NCI-H2227 treated with DMSO at 0.1 percent for 48 hours (cell line): ENCODE data around the gene KRTAP12-2.
"Not testable (repeated sequence)": the region's sequence is repeated elsewhere in the genome, so short reads cannot be mapped to it uniquely, and the experiment has no call there.

ENCODE experiments used
- DNase-seq: peaks from one replicate; lab custom pipeline; 2025; lab: John Stamatoyannopoulos, UW

KRTAP12-2 gene

GRCh38 chr21:44684077-44684476 is 17.4 kb upstream of the KRTAP12-2 start:
- no peak for DNase-seq

- DNase-seq = no peak
Measured at GRCh38 chr21:44682580-44683151, 15.9 kb upstream of the KRTAP12-2 start.

DNA sequence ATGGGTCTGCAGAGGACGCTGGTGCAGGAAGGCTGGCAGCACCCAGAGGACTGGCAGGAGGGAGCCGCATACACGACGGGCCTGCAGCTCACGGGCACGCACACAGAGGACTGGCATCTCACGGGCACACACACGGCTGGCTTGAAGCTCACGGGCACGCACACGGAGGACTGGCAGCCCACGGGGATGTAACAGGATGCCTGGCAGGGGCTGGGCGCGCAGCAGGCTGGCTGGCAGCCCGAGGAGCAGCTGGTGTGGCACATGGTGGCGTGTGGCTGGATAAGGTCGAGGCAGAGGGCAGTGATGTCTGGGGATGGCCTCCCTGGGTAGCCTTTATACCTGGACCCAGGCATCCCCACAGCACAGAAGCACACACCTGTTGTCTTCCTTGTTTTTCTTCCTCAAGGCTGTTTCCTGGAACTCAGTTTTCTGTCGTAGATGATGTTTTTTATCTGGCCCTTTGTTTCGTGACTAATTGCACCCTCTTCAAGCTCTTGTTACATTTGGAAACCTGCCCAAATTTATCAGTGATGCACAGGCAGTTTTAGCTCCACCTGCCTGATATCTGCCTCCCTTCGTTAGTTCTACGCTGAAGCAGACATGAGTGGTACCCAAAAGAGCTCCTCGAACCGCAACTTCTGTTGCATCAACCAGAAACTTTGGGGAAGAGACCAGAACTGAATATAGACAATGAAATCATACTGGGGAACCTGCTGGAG is 15.3 kb upstream of the KRTAP12-2 start, which contains the start of gene KRTAP12-1:
KRTAP12-1 (minus strand) TSS at position 303 of the 719 bp plus-strand sequence; CDS start at position 263, 40 bp downstream.
- no peak for DNase-seq

GRCh38 chr21:44681152-44681551 is 14.4 kb upstream of the KRTAP12-2 start:
- no peak for DNase-seq

- no peak for DNase-seq
Measured at GRCh38 chr21:44677881-44678280, 11.2 kb upstream of the KRTAP12-2 start.

DNA sequence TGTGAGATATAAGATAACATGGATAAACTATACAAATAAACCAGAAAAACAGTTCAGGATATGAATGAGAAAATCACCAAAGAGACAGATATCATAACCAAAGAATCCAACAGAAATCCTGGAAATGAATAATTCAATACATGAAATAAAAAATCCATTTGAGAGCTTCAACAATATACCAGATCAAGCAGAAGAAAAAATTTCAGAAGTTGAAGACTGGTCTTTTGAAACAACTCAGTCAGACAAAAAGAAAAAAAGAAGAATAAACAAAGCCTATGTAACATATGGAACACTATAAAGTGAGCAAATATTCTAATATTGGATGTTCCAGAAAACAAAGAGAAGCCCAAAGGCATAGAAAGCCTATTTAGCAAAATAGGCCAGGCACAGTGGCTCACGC is 5.2 kb upstream of the KRTAP12-2 start:
- DNase-seq = no peak

DNA sequence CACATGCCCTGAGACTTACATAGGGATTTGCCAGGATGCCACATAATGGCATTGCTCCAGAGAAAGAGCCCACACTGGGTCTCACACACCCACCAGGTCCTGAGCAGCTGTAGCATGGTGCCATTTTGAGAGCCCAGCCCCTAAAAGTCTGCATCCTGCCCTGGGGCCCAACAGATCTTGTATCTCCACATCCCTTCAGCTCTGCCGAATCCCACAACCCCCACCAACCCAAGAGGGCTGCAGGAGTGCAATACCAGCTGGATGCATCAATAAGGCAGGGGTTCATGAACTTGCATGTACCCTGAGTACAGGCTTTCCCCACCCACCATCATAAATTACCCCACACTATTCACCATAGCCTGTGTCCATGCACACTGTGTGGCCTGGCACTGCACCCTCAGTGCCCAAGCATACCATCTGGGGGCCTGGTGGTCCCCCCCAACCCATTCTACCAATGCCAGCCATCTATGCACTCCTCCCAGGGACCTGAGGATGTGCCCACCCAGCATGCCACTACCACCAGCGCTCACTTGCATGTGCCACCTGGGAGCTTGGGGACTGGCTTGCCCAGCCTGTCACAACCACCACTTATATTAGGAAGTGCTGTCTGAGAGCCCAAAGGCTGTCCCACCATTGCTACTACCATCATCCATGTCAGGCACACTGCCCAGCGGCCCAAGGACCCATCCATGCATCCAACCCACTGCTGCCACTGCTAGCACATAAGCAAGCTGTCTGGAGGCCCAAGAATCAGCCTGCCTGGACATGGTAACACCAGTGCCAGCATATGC is 4.1 kb upstream of the KRTAP12-2 start:
- no peak for DNase-seq

DNA sequence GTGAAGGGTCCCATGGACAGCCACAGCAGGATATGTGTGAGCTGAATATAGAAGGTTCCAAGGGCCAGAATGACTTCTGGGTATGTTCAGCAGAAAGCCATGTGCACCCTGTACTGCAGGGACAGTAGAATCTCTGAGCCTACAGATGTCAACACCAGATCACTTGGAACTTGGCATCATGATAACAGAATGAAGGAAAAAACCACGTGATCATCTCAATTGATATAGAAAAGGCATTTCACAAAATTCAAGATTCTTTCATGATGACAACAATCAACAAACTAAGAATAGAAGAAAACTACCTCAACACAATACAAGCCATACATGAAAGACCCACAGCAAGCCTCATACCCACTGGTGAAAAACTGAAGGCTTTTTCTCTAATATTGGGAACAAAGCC is 885 bp upstream of the KRTAP12-2 start:
- DNase-seq = no peak

DNA sequence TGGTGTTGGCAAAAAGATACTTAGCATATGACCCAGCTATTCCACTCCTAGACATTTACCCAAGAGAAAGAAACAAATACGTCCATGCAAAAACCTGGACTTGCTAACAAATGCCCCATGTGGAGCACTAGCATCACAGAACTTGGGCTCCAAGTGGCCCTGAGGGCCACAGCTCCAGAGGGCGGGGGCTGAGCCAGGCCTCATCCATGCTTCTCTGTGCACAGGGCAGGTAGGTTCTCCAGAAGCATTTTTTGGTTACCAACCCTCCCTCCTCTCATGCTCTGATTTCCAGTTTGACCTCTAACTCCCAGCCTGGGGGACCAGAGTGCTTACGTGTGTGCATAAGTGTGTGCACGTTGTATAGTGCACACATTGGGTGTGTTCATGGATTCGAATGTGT is 2.0 kb downstream of the KRTAP12-2 start:
- DNase-seq = no peak

DNA sequence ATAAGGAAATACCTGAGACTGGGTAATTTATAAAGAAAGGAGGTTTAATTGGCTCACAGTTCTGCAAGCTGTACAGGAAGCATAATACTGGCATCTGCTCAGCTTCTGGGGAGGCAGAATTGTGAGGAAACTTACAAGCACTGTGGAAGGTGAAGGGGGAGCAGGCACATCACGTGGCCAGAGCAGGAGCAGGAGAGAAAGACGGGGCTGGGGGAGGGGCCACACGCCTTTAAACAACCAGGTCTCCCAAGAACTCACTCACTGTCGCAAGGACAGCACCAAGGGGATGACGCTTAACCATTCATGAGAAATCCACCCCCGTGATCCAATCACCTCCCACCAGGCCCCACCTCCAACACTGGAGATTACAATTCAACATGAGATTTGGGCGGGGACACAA is 5.2 kb downstream of the KRTAP12-2 start:
- not testable (repeated sequence) for DNase-seq

- DNase-seq = no peak
Measured at GRCh38 chr21:44658913-44659595, 7.7 kb downstream of the KRTAP12-2 start.

DNA sequence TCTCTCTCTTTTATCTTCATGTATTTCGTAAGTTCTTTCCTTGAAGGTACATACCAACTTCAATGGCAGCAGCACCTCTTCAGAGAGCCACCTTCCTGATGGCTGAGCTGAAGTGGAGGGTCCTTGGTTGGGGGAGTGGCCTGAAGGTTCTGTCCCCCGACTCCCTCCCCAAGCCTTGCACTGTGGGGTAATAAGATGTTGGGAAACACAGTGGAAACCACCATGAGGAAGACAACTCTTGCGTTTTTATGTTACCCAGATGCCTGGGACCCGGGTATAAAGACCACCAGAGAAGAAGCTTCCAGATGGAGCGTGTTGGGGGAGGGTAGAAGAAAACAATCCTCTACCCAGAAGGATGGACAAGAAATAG is 8.2 kb downstream of the KRTAP12-2 start:
- DNase-seq = no peak

DNA sequence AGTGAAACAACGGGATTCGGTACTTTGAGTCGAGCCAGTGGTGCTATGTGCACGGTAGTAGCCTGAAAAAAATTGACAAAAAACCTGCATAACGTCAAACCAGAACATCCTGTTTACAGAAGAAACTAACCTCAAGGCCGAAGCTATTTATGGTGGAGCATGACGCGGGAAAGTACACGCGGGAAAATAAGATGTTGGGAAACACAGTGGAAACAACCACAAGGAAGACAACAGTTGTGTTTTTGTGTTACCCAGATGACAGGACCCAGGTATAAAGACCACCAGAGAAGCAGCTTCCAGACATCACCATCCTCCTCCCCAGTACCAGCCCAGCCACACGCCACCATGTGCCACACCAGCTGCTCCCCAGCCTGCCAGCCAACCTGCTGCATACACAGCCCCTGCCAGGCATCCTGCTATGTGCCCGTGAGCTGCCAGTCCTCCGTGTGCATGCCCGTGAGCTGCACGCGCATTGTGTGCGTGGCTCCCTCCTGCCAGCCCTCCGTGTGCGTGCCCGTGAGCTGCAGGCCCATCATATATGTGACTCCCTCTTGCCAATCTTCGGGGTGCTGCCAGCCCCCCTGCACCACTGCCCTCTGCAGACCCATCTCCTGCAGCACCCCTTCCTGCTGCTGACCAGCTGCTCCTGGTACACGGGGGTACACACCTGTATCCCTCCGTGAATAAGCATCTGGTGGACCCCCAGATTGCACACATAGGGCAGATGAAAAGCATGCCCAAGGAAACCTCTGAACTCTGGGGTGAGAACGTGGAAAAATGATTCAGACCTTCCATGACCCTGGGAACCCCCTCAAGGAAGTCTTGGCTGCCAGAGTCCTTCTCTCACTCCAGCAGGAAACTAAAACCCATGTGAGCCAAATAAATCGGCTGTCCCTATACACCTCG is 8.8 kb downstream of the KRTAP12-2 start, which contains the start of gene KRTAP12-3:
KRTAP12-3 (plus strand) TSS at position 298 of the 906 bp plus-strand sequence; CDS start at position 346, 48 bp downstream.
- no peak for DNase-seq

- DNase-seq = no peak
Measured at GRCh38 chr21:44656868-44657267, 9.9 kb downstream of the KRTAP12-2 start.

GRCh38 chr21:44654576-44655175 is 12.1 kb downstream of the KRTAP12-2 start, which contains the start of gene KRTAP12-4:
TSS of gene KRTAP12-4 (minus strand) at chr21:44654659. CDS start at chr21:44654614, 45 bp downstream.
- no peak for DNase-seq

DNA sequence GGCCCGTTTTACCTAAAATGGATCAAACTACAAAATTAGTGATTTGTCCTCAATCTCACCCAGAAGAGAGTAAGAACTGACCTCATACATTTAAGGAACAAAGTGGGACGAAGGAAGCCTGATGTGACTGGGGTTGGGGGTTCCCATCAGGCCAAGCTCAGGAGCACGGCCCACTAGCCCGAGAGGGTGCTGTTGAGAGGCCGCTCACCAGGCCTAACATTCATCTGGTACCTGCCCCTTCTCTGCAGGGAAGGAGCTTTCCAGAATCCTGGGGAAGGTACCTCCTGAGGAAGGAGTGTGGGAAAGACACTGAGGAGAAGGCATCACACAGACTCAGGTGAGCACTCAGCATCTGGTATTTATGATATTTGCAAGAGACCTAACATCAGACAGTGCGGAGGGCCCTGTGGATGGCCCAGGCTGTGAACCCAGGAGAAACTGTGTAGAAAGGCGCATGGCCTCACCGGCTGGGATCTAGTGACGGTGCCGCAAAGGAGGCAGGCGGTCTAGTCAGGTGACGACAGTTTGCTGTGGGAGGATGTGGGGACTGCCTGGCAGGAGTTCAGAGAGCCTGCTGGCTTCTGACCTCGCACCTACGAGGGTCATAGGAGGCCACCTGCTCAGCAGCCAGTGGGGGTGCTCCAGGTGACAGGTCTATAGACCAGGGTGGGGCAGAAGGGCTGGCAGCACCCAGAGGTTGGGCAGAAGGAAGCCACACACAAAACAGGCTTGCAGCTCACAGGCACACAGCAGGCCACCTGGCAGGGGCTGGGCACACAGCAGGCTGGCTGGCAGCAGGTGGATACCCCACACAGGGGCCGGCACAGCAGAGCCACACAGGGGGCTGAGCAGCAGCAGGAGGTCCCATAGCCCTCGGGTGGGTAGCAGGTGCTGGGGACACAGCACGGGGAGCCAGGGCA is 12.8 kb downstream of the KRTAP12-2 start:
- DNase-seq = no peak

DNA sequence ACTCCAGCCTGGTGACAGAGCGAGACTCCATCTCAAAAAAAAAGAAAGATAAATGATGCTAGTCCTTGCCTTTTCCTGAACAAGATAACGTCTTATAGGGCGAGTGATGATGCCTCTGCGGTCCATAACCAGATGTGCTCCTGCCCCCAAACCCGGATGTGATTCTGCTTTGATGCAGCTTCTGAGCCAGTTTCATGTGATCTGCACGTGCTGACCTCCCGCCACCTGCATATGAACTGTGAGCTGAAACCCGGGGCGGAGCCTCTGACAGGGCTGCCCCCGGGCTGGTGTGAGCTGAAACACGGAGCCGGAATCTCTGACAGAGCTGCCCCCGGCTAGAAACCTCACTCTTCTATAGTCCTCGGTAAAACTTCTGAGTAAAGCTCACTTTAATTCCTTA is 13.6 kb downstream of the KRTAP12-2 start:
- DNase-seq = no peak

GRCh38 chr21:44650973-44651675 is 15.6 kb downstream of the KRTAP12-2 start:
- no peak for DNase-seq
